ENCODE data around the gene BRAF. TPM values are rescaled to one million over a fixed set of nuclear protein-coding genes. Genes with fewer than 3 reads are reported as not detected.
"Not testable (repeated sequence)": the region's sequence is repeated elsewhere in the genome, so short reads cannot be mapped to it uniquely, and the experiment has no call there.

The BRAF gene
- total RNA-seq, 2 experiments from 2014 or later: 27.5 to 28.4 TPM

- CTCF ChIA-PET: interaction anchor here (1.4 to 1.8 kb wide), 2 partner anchors 20 to 112 kb away, joined by 3 to 4 read pairs; no protein-coding TSS in a partner anchor
- POLR2A ChIA-PET: interaction anchor here (1.1 kb wide), 1 partner anchor 21 kb away, joined by 3 read pairs; no protein-coding TSS in a partner anchor
Measured at GRCh38 chr7:140922741-140923345, 1.9 kb downstream of the BRAF start.

- ChIA-PET POLR2A (no interaction called here), CTCF (no interaction called here)
Measured at GRCh38 chr7:140920745-140921144, 4.0 kb downstream of the BRAF start.

GRCh38 chr7:140918236-140918635 is 6.5 kb downstream of the BRAF start:
- CTCF ChIA-PET: no interaction called here
- POLR2A ChIA-PET: interaction anchor here (0.6 kb wide), 1 partner anchor 102 kb away, joined by 3 read pairs; no protein-coding TSS in a partner anchor

- CTCF ChIA-PET: interaction anchor here (1.9 kb wide), 1 partner anchor 106 kb away, joined by 5 read pairs; no protein-coding TSS in a partner anchor
Measured at GRCh38 chr7:140917258-140917657, 7.5 kb downstream of the BRAF start.

GRCh38 chr7:140915935-140916555 is 8.7 kb downstream of the BRAF start:
- POLR2A ChIA-PET: no interaction called here
- CTCF ChIA-PET: interaction anchor here (1.9 kb wide), 1 partner anchor 105 kb away, joined by 5 read pairs; no protein-coding TSS in a partner anchor

More at GRCh38 chr7:140917258-140917657, 7.5 kb downstream of the BRAF start:
- POLR2A ChIA-PET: no interaction called here

GRCh38 chr7:140914083-140914482 is 10.6 kb downstream of the BRAF start:
- ChIA-PET POLR2A (no interaction called here), CTCF (no interaction called here)

- CTCF ChIA-PET, POLR2A ChIA-PET: not testable (repeated sequence)
Measured at GRCh38 chr7:140913596-140913928, 11.2 kb downstream of the BRAF start.

- CTCF ChIA-PET: interaction anchor here (0.6 kb wide), 1 partner anchor 8 kb away, joined by 3 read pairs; no protein-coding TSS in a partner anchor
Measured at GRCh38 chr7:140911746-140912145, 13.0 kb downstream of the BRAF start.

GRCh38 chr7:140909476-140910161 is 15.1 kb downstream of the BRAF start:
- POLR2A ChIA-PET: no interaction called here
- CTCF ChIA-PET: no interaction called here

More at GRCh38 chr7:140911746-140912145, 13.0 kb downstream of the BRAF start:
- POLR2A ChIA-PET: no interaction called here

GRCh38 chr7:140908361-140908760 is 16.4 kb downstream of the BRAF start:
- POLR2A ChIA-PET: no interaction called here
- CTCF ChIA-PET: no interaction called here

- POLR2A ChIA-PET: no interaction called here
- CTCF ChIA-PET: no interaction called here
Measured at GRCh38 chr7:140903741-140904480, 20.8 kb downstream of the BRAF start.

GRCh38 chr7:140902303-140902953 is 22.3 kb downstream of the BRAF start:
- POLR2A ChIA-PET: interaction anchor here (0.6 kb wide), 2 partner anchors 21 to 22 kb away, joined by 3 read pairs; partner anchors contain the start of gene BRAF
- CTCF ChIA-PET: interaction anchor here (1.1 kb wide), 1 partner anchor 20 kb away, joined by 3 read pairs; no protein-coding TSS in a partner anchor

GRCh38 chr7:140901941-140902302 is 22.8 kb downstream of the BRAF start:
- ChIA-PET POLR2A (interaction anchor here (0.6 kb wide), 1 partner anchor 22 kb away, joined by 3 read pairs; no protein-coding TSS in a partner anchor), CTCF (interaction anchor here (1.1 kb wide), 1 partner anchor 21 kb away, joined by 3 read pairs; no protein-coding TSS in a partner anchor)

- ChIA-PET POLR2A (no interaction called here), CTCF (no interaction called here)
Measured at GRCh38 chr7:140899883-140900282, 24.8 kb downstream of the BRAF start.

GRCh38 chr7:140898786-140899536 is 25.8 kb downstream of the BRAF start:
- ChIA-PET POLR2A (interaction anchor here (0.5 kb wide), 1 partner anchor 74 kb away, joined by 3 read pairs; no protein-coding TSS in a partner anchor), CTCF (no interaction called here)

GRCh38 chr7:140896996-140897395 is 27.7 kb downstream of the BRAF start:
- CTCF ChIA-PET: no interaction called here
- POLR2A ChIA-PET: no interaction called here

GRCh38 chr7:140889645-140890044 is 35.1 kb downstream of the BRAF start:
- ChIA-PET POLR2A (no interaction called here), CTCF (no interaction called here)

- ChIA-PET POLR2A (no interaction called here), CTCF (no interaction called here)
Measured at GRCh38 chr7:140889150-140889549, 35.6 kb downstream of the BRAF start.

- CTCF ChIA-PET: no interaction called here
- POLR2A ChIA-PET: no interaction called here
Measured at GRCh38 chr7:140888087-140888486, 36.6 kb downstream of the BRAF start.
